ENCODE results near the gene SBK3.
"Not testable (repeated sequence)": the region's sequence is repeated elsewhere in the genome, so short reads cannot be mapped to it uniquely, and the experiment has no call there.

Gene SBK3

DNA sequence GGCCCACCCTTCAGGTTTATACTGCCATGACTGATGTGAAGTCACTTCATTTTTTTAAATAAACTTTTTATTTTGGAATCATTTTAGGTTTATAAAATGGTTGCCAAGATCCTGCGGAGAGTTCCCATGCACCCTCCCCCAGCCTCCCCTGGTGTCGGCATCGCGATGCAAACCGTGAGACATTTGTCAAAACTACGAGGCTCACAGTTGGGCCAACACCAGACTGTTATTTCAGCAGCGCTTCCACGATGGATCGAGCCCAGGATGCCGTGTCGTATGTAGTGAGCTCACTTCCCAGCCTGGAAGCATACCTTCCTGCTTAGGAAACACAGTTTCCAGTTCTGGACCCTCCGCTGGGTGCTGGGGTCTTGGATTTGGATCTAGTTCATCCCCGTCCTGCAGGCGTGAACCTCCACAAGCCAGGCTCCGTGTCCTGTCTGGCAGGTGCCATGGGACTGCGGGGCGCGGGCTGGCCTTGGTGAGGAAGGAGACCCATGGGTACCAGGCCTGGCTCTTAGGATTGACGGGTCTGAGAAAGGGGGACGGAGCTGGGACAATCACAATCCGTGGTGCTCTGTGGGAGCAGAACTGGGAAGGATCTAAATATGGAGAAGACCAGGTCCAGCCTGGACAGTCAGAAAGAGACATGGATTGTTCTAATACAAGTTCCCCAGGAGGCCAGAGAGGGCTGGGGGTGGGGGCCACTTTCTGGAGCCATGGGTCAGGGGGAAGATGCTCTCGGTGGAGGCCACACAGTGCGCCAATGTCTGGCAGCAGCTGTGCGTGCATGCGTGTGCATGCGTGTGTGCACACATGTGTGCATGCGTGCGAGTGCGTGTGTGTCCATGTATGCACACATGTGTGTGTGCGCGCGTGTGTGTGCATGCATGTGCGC is 6.0 kb downstream of the SBK3 start:
- no peak for DNase-seq

DNA sequence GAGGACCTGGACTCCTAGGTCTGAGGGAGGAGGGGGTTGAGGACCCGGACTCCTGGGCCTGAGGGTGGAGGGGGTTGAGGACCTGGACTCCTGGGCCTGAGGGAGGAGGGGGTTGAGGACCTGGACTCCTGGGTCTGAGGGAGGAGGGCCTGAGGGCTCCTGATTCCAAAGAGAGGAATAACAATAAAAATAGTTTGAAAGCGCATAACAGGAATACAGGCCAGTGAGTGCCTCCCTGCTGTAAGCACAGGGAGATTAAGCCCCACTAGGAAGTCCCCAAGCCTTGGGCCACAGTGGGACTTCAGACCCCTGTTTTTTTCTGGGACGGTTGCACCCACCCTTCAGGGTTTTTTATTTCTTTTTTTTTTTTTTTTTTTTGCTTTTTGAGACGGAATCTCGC is 7.2 kb downstream of the SBK3 start:
- no peak for DNase-seq

DNA sequence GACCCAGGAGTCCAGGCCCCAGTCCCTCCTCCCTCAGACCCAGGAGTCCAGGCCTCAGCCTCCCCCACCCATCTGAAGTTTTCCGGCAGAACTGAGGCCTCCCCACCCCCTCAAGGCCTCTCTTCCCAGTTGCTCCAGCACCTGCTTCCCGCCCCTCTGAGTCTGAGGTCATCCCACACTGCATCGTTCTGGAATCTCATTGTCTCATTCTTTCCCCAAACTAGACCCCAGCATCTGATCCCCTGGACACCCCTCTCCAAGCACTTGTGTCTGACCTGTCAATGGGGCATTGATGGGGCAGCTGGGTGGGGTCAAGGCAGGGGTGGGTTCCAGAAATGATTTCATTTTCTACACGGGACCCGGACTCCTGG is 7.6 kb downstream of the SBK3 start:
- DNase-seq = peak; percentile 72

DNA sequence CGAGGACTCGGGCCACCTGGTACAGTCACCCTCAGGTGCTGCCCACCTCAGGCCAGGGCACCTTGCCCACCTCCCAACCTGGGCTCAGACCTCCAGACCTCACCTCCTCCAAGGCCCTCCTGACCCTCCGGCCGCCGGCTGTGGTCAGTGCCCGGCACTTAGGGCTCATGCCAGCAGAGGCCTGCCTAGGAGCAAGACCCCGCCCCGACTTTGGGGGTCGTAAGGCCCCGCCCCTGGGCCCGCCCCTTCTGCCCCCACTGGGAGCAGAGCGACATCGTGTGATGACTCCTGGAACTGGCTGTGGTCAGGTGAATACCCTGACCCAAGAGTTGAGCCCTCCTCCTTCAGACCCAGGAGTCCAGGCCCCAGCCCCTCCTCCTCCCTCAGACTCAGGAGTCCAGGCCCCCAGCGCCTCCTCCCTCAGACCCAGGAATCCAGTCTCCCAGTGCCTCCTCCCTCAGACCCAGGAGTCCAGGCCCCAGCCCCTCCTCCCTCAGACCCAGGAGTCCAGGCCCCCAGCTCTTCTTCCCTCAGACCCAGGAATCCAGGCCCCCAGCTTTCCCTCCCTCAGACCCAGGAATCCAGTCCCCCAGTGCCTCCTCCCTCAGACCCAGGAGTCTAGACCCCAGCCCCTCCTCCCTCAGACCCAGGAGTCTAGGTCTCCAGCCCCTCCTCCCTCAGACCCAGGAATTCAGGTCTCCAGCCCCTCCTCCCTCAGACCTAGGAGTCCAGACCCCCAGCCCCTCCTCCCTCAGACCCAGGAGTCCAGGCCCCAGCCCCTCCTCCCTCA is 8.2 kb downstream of the SBK3 start, which contains the start of gene SBK2:
Gene SBK2, minus strand, starts transcription at position 183 of the 790 bp plus-strand sequence. CDS start 839 bp downstream, outside the sequence.
- DNase-seq = no peak

DNA sequence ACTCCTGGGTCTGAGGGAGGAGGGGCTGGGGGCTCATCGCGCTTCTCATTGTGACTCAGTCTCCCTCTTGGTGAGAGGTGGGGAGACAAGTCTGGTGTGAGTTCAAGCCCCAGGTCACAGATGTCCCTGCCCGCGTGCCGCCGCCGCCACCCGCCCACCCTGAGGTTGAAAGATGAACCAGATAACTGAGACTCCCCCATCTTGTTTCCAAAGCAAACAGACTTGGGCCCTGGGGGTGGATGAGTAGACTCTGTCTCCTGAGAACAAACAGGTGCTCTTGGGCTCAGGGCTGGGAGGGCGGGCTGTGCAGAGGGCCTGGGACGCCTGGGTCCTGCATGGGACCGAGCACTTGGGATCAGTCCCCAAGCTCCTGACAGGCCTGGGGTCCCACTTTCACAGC is 9.0 kb downstream of the SBK3 start:
- no peak for DNase-seq

DNA sequence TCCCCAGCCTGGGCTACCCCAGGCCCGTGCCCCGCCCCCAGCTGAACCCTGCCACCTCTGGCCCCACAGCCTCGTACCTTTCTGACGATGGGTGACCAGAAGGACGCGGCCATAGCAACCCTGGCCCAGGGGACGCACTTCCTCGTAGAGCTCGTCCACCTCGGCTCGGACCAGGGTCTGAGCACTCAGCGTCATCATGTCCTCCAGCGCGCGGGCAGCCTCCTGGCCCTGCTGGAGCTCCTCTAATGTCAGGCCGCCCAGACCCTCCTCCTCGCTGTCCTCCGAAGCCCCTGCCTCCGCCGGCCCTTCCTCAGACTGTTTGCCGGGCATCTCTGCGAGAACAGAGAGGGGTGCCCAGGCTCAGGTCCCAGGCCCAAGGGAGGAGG is 9.4 kb downstream of the SBK3 start:
- DNase-seq = no peak

DNA sequence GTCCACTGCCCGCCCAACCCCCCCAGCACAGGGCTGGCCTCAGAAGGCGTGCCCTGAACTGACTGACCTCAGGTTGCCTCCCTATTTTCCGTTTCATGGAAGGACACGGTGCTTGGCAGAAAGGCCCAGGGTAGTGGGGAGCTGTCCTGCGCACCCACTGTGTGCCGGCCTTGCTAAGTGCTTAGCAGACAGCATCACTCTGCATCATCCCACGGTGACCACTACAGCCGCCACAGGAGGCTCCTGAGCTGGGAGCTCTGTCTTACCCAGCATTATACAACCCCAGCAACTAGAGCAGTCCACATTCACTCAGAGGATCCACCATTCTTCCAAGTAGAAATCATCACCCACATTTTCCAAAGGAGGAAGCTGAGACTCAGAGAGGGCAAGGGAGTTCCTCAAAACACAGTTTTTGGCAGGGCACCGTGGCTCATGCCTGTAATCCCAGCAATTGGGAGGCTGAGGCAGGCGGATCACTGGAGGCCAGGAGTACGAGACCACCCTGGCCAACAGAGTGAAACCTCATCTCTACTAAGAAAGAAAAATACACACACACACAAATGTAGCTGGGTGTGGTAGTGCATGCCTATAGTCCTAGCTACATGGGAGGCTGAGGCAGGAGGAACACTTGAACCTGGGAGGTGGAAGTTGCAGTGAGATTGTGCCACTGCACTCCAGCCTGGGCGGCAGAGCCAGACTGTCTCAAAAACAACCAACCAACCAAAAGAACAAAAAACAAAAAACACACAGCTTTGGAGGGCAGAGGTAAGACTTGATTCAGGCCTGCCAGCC is 10.0 kb downstream of the SBK3 start:
- no peak for DNase-seq

DNA sequence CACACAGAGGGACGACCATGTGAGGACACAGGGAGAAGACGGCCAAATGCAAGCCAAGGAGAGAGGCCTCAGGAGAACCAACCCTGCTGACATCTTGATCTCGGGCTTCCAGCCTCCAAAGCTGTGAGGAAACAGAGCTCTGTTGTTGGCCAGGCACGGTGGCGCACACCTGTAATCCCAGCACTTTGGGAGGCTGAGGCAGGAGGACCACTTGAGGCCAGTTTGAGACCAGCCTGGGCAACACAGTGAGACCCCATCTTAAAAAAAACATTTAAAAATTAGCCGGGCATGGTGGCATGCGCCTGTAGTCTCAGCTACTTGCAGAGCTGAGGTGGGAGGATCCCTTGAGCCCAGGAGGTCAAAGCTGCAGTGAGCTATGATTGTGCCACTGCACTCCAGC is 11.1 kb downstream of the SBK3 start:
- DNase-seq = not testable (repeated sequence)

DNA sequence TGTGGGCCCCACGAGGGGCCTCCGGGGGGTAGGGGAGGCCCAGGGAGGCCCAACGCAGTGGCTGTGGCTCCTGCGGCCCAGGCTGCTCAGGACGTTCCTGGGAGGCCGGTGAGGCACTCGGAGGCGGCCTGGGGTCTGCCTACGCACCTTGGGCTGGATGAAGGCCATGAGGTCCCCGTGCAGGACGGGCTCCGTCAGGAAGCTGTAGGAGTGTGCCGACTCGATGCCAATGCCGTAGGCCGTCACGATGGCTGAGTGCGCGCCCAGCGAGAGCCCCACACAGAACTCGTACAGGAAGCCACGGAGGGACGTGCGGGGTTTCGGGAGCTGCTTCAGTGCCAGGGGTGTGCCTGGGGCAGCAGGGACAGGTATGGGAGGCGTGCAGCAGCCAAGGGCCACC is 14.3 kb downstream of the SBK3 start:
- DNase-seq = no peak

DNA sequence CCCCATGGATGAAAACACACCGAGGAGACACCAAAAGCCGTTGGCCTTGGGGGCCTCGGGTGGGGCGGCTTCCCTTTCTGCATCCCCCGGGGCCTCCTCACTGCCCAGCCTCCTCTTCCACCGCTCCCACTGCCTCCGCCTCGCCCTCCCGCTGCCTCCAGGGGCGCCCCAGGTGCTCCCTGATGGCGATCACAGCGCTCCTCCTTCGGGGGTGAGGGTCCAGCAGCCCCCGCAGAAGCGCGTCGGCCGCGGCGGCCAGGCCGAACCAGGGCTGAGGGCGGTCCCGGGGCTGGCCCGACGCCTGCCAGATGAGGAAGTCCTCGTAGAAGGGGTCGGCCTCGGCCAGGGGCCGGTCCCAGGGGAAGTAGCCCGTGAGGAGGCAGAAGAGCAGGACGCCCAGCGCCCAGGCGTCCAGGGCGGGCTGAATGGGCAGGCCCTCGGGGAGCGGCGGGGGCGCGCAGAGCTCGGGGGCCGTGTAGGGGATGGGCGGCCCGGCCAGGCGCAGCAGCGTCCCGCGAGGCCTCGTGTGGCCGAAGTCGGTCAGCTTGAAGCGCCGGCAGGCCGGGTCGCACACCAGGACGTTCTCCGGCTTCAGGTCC is 15.6 kb downstream of the SBK3 start:
- no peak for DNase-seq

DNA sequence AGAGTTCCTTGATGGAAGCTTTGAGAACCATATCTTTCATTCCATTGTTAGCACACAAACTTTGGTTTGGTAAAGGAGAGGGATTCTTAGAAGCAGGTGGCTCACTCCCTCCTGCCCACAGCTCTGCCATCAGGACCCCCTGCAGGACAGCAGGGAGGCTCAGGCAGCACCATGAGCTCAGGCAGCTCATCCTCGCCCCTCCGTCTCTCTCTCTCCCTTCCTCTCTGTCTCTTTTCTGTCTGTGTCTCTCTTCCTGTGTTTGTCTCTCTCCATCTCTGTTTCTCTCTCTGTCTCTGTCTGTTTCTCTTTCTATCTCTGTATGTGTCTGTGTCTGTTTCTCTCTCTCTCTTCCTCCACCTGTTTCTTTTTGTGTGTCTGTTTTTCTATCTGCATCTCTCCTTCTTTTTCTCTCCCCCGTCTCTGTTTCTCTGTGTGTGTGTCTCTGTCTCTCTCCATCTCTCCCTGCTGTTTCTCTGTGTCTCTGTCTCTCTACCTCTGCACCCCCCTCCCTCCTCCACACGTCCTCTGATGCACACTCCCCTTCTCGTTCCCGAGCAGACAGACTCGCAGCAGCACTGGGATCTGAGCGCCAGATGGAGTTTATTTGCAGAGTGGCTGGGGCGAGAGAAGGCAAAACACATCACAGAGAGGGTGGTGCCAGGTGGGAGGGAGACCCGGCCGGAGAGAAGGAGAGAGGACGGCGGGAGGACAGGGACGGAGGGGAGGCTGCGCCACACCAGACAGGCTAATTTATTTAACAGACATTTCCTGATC is 17.1 kb downstream of the SBK3 start:
- no peak for DNase-seq

DNA sequence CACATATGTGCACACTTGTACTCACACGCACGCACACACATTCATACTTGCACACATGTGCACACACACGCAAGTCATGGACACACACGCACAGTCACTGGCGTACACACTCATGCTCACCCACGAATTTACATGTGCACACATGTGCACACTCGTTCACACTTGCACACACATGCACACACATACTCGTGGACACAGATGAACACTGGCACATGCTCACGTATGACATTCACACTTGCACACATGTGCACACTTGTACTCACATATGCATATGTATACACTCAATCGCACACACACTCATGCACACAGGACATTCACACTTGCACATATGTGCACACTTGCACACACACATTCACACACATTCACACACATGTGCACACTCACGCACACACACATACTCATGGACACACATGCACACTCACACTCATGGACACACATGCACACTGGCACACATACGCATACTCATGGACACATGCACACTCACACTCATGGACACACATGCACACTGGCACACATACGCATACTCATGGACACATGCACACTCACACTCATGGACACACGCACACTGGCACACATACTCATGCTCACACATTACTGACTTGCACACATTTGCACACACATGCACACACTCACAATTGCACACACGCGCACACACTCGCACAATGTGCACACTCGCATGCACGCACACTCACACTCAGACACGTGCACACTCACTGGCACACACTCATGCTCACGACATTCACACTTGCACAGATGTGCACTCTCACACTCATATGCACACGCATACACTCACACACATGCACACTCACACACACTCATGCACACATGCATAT is 17.9 kb downstream of the SBK3 start:
- no peak for DNase-seq

DNA sequence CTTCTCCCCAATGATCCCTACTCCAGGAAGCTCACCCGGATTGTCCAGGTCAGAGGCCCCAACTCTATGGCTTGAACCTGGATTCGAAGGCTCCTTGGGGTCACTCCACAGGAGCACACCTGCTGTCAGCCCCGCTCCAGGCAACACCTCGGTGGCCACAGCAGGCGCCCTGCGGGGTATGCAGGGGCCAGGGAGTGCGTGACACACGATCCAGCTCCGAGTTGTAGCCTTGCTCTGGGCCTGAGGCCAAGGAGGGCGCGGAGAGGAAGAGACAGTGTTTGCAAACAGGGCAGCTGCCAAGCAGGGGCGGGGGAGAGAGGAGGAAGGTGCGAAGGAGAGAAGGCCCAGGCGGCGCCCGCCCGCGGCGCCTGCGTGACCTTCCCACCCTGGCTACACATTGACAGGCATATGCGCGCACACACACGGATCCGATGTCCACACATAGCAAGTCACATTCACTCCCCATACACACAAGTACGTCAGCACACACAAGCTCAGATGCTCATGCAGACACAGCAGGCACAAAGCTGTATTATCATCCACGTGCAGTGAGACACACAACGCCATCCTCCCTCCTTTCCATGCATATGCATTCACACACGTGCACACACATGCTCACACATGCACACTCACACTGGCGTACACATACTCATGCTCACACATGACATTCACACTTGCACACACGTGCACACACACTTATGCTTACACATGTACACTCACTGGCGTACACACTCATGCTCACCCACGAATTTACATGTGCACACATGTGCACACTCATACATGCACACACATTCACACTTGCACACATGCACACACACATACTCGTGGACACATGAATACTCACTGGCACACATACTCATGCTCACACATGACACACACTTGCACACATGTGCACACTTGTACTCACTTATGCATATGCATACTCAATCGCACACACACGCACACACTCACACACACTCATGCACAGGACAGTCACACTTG is 18.8 kb downstream of the SBK3 start:
- peak; percentile 81 for DNase-seq

DNA sequence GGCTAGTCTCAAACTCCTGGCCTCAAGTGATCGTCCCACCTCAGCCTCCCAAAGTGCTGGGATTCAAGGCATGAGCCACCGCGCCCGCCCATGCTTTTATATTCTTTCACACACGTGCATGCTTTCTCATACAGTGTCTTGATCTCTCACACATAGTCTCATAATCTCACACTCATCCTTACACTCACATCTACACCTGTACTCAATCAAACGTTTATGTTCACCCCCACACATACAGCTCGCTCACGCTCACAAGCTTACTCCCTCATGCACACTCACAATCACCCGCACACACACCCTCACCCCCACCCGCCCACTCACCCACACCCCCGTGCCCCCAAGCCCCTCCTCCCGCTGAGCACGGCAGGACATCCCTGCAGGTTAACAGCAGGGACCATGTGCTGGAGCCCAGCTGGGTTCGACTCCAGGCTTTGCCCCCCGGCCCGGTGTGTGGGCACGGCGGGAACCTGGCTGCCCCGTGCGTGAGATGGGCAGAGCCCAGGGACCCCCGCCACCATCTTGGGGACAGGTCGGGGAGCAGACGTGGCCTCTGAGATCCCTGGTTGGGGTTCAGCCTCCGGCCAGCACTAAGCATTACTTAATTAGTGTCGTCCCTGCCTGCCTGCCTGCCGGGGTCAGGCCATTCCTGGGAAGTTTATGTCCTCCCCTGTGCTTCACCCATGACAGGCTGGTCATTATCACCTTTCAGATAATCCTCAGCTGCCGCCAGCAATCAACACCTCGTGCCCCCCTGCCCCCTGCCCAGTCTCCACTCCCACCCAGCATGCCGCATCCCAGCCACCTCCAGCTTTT is 19.8 kb downstream of the SBK3 start:
- no peak for DNase-seq

DNA sequence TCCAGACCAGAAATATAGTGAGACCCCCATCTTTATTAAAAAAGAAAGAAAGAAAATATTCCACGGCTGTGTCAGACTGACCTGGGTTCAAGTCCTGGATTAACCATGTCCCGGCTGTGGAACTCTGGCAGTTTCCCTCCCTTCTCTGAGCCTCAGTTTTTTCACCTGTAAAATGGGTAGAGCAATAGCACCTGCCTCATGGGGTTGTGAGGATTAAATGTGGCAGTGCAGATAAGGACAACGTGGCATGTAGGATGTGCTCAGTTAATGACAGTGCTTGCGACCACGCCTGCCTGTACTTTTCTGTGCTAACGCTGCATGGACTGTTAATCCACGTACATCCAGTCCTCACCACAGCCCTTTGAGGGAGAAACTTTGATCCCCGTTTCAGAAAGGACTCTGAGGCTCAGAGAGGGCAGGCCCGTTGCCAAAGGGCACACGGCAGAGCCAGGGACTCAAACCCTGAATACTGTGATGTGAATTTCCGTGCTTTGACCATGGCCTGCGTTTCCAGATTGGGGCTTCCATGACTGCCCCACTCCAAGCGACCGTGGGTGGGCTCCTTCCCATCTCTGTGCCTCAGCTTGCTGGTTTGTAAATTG is 24.6 kb downstream of the SBK3 start:
- no peak for DNase-seq

DNA sequence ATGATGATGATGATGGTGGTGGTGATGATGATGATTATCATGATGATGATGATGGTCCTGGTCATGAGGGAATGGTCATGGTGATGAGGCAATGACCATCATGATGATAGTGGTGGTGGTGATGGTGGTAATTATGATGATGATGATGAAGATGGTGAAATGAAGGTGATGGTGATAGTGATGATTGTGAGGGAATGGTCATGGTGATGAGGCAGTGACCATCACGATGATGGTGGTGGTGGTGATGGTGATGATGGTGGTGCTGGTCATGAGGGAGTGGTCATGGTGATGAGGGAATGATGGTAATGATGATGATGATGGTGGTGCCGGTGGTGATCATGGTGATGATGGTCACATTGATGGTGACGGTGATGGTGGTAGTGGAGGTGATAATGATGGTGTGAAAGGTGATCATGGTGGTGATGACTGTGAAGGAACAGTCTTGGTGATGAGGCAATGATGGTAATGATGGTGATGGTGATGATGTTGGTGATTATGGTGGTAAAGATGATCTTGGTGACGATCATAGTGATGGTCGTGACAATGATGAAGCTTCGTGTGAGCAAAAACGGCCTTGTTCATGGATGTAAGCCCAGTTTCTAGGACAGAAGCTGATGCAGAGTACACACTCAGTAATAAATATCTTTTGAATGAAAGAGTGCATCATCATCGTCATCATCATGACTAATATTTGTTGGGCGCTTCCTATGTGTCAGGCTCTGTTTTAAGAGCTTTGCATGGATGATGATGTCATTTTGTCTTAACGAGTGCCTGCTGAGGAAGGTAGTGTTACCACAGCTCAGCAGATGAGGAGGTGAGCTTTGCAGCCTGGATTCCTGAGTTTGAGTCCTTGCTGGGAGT is 25.7 kb downstream of the SBK3 start:
- no peak for DNase-seq

DNA sequence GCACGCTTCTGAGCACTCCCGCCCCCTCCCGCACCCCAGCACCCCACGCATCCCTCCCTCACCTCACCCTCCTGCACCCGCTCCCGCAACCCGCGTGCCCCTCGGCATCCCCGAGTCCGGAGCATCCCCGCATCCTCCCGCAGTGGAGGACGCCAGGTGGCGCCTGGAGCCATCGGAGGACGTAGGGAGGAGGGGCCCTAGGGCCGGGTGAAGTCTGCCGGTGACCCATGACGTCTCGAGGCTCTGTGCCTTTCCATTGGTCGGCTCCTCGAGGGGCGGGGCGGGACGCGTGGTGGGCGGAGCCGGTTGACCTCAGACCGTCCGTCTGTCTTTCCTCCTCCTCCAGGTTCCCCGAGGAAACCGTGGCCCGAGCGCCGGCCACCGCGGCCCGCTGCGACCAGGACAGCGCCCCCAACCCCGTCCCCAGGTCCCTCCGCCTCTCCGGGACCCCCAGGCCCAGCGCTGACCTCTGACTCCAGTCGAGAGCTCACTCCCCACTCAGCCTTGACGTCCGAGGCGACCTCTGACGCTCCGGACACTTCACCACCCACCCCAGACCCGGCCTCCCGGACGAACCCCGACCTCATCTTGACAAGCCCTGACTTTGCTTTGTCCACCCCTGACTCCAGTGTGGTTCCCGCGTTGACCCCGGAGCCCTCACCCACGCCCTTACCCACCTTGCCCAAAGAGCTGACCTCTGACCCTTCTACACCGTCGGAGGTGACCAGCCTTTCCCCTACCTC is 28.3 kb downstream of the SBK3 start:
- peak; percentile 96 for DNase-seq
